Naive B cell (primary cell): ENCODE measurements around the gene VPS26B. TPM values are rescaled to one million over a fixed set of nuclear protein-coding genes. Genes with fewer than 3 reads are reported as not detected.
A peak's percentile ranks its signal among the peaks of the same experiment; 100 is the strongest.

ENCODE experiments used
- ATAC-seq, 2 donors: fragments of 150-1000 bp; cut with Tn5 transposase; 2 replicates each; pipeline ENCODE4 v1.10.0; 2021; ENCODE audit warnings: low read depth in 2 of 2, mild to moderate bottlenecking in 2 of 2, moderate library complexity in 2 of 2
- DNase-seq: peaks from one replicate; pipeline ENCODE4 v3.0.0; 2022
- H3K27ac Mint-ChIP-seq, 6 donors: one replicate each; pipeline ENCODE4 v1.8.0; 2020 to 2022; ENCODE audit warnings: mild to moderate bottlenecking in 6 of 6, mixed read lengths in 6 of 6, moderate library complexity in 5 of 6, inconsistent platforms in 2 of 6
- H3K27me3 Mint-ChIP-seq, 3 donors: one replicate each; pipeline ENCODE4 v1.8.0; 2021 to 2022; ENCODE audit warnings: mixed read lengths in 3 of 3, mild to moderate bottlenecking in 1 of 3
- H3K36me3 Mint-ChIP-seq, 2 donors: one replicate each; pipeline ENCODE4 v1.8.0; 2020 to 2022; ENCODE audit warnings: mixed read lengths in 2 of 2, inconsistent platforms in 1 of 2, mild to moderate bottlenecking in 1 of 2
- H3K4me1 Mint-ChIP-seq, 3 donors: one replicate each; pipeline ENCODE4 v1.8.0; 2020 to 2022; ENCODE audit warnings: mixed read lengths in 3 of 3, inconsistent platforms in 1 of 3, mild to moderate bottlenecking in 1 of 3, moderate library complexity in 1 of 3
- H3K4me3 Mint-ChIP-seq, 8 donors: one replicate each; pipeline ENCODE4 v1.8.0; 2020 to 2022; ENCODE audit warnings: mild to moderate bottlenecking in 8 of 8, mixed read lengths in 8 of 8, moderate library complexity in 8 of 8, inconsistent platforms in 2 of 8
- H3K9me3 Mint-ChIP-seq, 7 donors: one replicate each; pipeline ENCODE4 v1.8.0; 2020 to 2022; ENCODE audit warnings: mixed read lengths in 7 of 7, mild to moderate bottlenecking in 5 of 7, inconsistent platforms in 2 of 7, moderate library complexity in 1 of 7
- polyA plus RNA-seq, 6 donors: library from polyadenylated mRNA; unstranded; fragments of 300-500 nt; fragmentation: Illumina TruSeq; gene quantifications; one replicate each; pipeline ENCODE4 v1.2.3, GENCODE V29; 2021; ENCODE audit warnings: low read depth in 6 of 6

VPS26B gene
- polyA plus RNA-seq, 6 donors from 2014 or later = 12.1 to 18.2 (median 14.7) TPM

- DNase-seq (no peak), ATAC-seq (no peak)
- H3K9me3 Mint-ChIP-seq = no peaks in the 10 kb centered on the region
- H3K27me3 Mint-ChIP-seq = peaks cover 0 to 7% (median 0%) of the 10 kb centered on the region in 3 donors
- no peaks in the 10 kb centered on the region for H3K4me1 Mint-ChIP-seq
- H3K27ac Mint-ChIP-seq = no peak overlapping the region
- H3K36me3 Mint-ChIP-seq = peaks cover 17 to 30% of the 10 kb centered on the region in 2 donors
- H3K4me3 Mint-ChIP-seq = no peak overlapping the region
These were observed 14.5 kb downstream of the VPS26B start for GRCh38 chr11:134238956-134239355.

DNA sequence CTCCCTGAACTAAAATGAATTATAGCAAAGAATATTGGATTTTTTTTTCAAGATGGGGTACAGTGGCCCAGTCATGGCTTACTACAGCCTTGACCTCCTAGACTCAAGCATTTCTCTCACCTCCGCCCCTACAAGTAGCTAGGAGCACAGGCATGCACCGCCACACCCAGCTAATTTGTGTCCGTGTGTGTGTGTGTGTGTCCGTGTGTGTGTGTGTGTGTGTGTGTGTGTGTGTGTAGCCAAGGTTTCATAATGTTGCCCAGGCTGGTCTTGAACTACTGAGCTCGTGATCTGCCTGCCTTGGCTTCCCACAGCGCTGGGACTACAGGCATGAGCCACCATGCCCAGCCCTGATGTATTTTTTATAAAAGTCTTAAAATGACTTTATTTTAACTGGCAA is 16.1 kb downstream of the VPS26B start:
- Mint-ChIP-seq H3K27ac (no peak overlapping the region), H3K27me3 (no peaks in the 10 kb centered on the region), H3K4me1 (peaks cover 0 to 6% (median 4%) of the 10 kb centered on the region in 3 donors), H3K9me3 (no peaks in the 10 kb centered on the region), H3K4me3 (no peak overlapping the region), H3K36me3 (peaks cover 14 to 30% of the 10 kb centered on the region in 2 donors)
- ATAC-seq (no peak), DNase-seq (no peak)

DNA sequence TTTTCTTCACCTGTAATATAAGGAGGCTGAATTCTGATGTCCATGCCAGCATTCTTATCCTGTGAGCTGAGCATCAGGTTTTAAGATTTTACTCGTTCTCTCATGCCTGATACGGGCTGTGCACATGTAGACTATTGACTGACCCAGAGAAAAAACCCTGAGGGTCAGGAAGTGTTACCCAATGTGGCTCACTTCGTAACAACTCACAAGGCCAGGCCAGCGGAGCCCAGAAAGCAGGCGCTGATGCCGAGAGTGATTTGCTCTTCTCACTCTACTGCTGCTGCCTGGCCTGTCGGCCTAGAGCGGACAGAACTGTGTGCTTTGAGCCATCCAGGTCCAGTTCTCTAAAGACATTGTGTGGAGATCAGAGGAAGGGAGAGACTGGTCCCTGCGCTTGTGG is 17.9 kb downstream of the VPS26B start:
- H3K36me3 Mint-ChIP-seq = peaks cover 21 to 29% of the 10 kb centered on the region in 2 donors
- ATAC-seq = no peak

GRCh38 chr11:134243913-134244312 is 19.4 kb downstream of the VPS26B start:
- Mint-ChIP-seq H3K36me3 (peaks cover 28 to 32% of the 10 kb centered on the region in 2 donors), H3K27me3 (no peaks in the 10 kb centered on the region), H3K27ac (peak overlapping the region in 1 of 6 donors; percentile 42), H3K4me3 (no peak overlapping the region), H3K4me1 (peaks cover 0 to 6% (median 4%) of the 10 kb centered on the region in 3 donors), H3K9me3 (no peaks in the 10 kb centered on the region)
- ATAC-seq = no peak
- no peak for DNase-seq

More for the DNA sequence above, 17.9 kb downstream of the VPS26B start:
- no peak overlapping the region for H3K4me3 Mint-ChIP-seq
- H3K4me1 Mint-ChIP-seq = peaks cover 0 to 6% (median 4%) of the 10 kb centered on the region in 3 donors
- H3K9me3 Mint-ChIP-seq = no peaks in the 10 kb centered on the region
- H3K27ac Mint-ChIP-seq = peak overlapping the region in 1 of 6 donors; percentile 57
- DNase-seq = no peak
- H3K27me3 Mint-ChIP-seq = no peaks in the 10 kb centered on the region

DNA sequence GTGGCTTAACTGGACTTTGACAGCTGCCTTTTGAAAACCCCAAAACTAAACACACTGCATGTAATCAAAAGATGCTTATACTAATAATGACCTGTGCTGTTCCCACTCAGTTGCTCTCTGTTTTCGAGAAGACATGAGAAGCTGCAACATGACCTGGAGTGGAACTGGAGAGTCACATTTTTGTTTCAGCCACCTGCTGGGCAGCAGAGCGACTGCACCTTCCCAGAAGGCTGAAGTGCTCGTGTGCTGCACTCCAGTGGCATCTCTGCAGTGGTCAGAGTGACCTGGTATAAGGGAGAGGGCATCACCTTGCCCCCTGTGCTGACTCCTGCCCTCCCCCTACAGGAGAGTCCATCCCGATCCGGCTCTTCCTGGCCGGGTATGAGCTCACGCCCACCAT is 20.1 kb downstream of the VPS26B start:
- DNase-seq = no peak
- no peak overlapping the region for H3K27ac Mint-ChIP-seq
- peaks cover 28 to 31% of the 10 kb centered on the region in 2 donors for H3K36me3 Mint-ChIP-seq
- peak; percentile 71 to 87 for ATAC-seq
- H3K4me3 Mint-ChIP-seq = no peak overlapping the region
- H3K9me3 Mint-ChIP-seq = no peaks in the 10 kb centered on the region
- H3K27me3 Mint-ChIP-seq = no peaks in the 10 kb centered on the region
- peaks cover 0 to 6% (median 4%) of the 10 kb centered on the region in 3 donors for H3K4me1 Mint-ChIP-seq

GRCh38 chr11:134245434-134245833 is 21.0 kb downstream of the VPS26B start:
- Mint-ChIP-seq H3K4me3 (no peak overlapping the region), H3K9me3 (no peaks in the 10 kb centered on the region), H3K4me1 (peaks cover 0 to 6% (median 4%) of the 10 kb centered on the region in 3 donors), H3K36me3 (peaks cover 23 to 31% of the 10 kb centered on the region in 2 donors), H3K27ac (no peak overlapping the region), H3K27me3 (no peaks in the 10 kb centered on the region)
- ATAC-seq (no peak), DNase-seq (no peak)

DNA sequence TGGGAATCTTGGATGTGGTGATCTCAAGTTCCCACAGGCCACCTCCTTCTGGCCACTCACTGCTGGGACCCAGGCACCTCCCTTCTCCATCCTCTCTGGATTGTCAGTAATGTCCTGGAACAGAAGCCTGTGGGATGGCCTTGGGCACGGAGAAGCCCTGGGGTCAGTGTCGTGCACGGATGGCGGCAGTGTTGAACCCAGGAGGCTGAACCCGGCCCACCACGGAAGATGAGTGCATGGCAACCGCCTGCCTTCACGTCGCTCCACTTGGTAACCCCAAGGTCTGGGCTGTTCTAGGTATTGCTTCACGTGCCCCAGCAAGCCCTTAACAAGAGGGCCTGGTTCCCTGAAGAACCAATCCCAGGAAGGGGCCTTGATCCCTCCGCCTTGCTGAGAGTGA is 21.6 kb downstream of the VPS26B start:
- no peak for DNase-seq
- no peak for ATAC-seq
- H3K4me3 Mint-ChIP-seq = no peak overlapping the region
- H3K9me3 Mint-ChIP-seq = no peaks in the 10 kb centered on the region
- no peak overlapping the region for H3K27ac Mint-ChIP-seq
- peaks cover 23 to 31% of the 10 kb centered on the region in 2 donors for H3K36me3 Mint-ChIP-seq
- no peaks in the 10 kb centered on the region for H3K27me3 Mint-ChIP-seq
- peaks cover 0 to 6% (median 4%) of the 10 kb centered on the region in 3 donors for H3K4me1 Mint-ChIP-seq

DNA sequence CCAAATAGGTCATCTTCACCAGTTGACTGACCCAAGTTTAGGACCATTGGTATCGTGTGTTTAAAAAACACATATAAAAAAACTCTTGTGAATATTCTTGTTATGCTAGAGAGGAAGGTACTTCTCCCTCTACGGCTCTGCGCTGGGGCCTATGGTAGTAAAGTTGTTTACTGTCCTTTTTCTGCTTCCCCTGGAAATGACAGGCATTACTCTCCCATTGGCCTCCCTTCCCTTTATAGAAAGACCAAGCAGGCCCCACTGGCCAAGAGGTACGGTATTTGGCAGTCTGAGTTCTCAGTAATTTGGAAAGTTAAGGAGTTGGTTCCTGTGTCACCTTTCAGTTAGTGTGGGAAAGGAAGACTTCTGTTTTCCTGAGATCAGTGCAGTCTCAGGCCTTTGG is 22.2 kb downstream of the VPS26B start:
- Mint-ChIP-seq H3K4me1 (peaks cover 0 to 6% (median 4%) of the 10 kb centered on the region in 3 donors), H3K36me3 (peaks cover 23 to 31% of the 10 kb centered on the region in 2 donors), H3K27ac (no peak overlapping the region), H3K27me3 (no peaks in the 10 kb centered on the region), H3K9me3 (no peaks in the 10 kb centered on the region), H3K4me3 (peak overlapping the region in 1 of 8 donors; percentile 6)
- DNase-seq (no peak), ATAC-seq (no peak)

GRCh38 chr11:134248910-134249480 is 24.5 kb downstream of the VPS26B start:
- peak overlapping the region in 2 of 8 donors; percentile 2 to 56 for H3K4me3 Mint-ChIP-seq
- no peaks in the 10 kb centered on the region for H3K27me3 Mint-ChIP-seq
- H3K27ac Mint-ChIP-seq = no peak overlapping the region
- no peaks in the 10 kb centered on the region for H3K9me3 Mint-ChIP-seq
- no peak for ATAC-seq
- peaks cover 11 to 16% (median 15%) of the 10 kb centered on the region in 3 donors for H3K4me1 Mint-ChIP-seq
- no peak for DNase-seq
- peaks cover 23 to 31% of the 10 kb centered on the region in 2 donors for H3K36me3 Mint-ChIP-seq

DNA sequence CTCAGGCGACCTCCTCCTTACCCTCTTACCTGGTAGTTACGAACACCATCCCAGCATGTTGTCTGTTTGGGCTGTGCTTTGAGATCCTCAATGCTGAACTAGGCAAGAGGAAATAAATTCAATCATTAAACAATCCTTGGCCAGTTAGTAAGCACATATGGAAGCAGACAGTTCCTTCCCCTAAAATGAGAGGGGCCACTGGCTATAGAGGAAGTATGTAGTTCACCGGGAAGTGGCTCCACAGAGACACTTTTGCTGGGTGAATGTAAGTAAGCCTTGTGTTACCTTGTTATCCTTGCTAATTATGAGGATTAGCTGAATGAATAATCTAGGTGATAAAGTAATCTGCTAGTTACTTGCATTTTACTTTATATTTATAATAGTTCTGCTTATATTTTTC is 25.8 kb downstream of the VPS26B start:
- no peaks in the 10 kb centered on the region for H3K9me3 Mint-ChIP-seq
- H3K36me3 Mint-ChIP-seq = peaks cover 23 to 31% of the 10 kb centered on the region in 2 donors
- H3K27me3 Mint-ChIP-seq = no peaks in the 10 kb centered on the region
- no peak for DNase-seq
- no peak for ATAC-seq
- no peak overlapping the region for H3K27ac Mint-ChIP-seq
- no peak overlapping the region for H3K4me3 Mint-ChIP-seq
- peaks cover 11 to 20% (median 14%) of the 10 kb centered on the region in 3 donors for H3K4me1 Mint-ChIP-seq

DNA sequence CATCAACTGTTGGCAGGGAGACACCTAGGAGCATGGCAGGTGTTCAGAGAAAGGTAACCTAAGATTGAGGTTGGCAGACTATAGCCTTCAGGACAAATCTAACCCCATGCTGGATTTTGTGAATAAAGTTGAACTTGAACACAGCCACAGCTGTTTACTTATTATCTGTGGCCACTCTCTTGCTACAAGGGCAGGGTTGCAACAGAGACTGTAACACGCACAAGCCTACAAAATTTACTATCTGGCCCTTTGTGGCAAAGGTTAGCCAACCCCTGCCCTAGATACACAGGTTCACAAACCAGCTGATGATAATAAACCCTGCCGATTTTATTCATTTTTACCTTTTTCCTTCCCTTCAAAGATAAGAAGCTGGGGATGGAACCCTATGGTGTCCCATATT is 26.2 kb downstream of the VPS26B start:
- ATAC-seq = no peak
- Mint-ChIP-seq H3K36me3 (peaks cover 23 to 31% of the 10 kb centered on the region in 2 donors), H3K27me3 (no peaks in the 10 kb centered on the region), H3K4me1 (peaks cover 11 to 20% (median 14%) of the 10 kb centered on the region in 3 donors), H3K9me3 (no peaks in the 10 kb centered on the region), H3K27ac (no peak overlapping the region), H3K4me3 (no peak overlapping the region)
- no peak for DNase-seq

- DNase-seq (no peak), ATAC-seq (peak; percentile 3 to 8)
- peaks cover 12 to 18% of the 10 kb centered on the region in 2 donors for H3K36me3 Mint-ChIP-seq
- H3K27ac Mint-ChIP-seq = peak overlapping the region in 5 of 6 donors; percentile 8 to 89 (median 78)
- no peaks in the 10 kb centered on the region for H3K9me3 Mint-ChIP-seq
- H3K4me3 Mint-ChIP-seq = peak overlapping the region; percentile 94 to 99 (median 96)
- H3K4me1 Mint-ChIP-seq = peaks cover 13 to 20% (median 14%) of the 10 kb centered on the region in 3 donors
- no peaks in the 10 kb centered on the region for H3K27me3 Mint-ChIP-seq
These were observed 28.1 kb downstream of the VPS26B start for GRCh38 chr11:134252346-134253187.

DNA sequence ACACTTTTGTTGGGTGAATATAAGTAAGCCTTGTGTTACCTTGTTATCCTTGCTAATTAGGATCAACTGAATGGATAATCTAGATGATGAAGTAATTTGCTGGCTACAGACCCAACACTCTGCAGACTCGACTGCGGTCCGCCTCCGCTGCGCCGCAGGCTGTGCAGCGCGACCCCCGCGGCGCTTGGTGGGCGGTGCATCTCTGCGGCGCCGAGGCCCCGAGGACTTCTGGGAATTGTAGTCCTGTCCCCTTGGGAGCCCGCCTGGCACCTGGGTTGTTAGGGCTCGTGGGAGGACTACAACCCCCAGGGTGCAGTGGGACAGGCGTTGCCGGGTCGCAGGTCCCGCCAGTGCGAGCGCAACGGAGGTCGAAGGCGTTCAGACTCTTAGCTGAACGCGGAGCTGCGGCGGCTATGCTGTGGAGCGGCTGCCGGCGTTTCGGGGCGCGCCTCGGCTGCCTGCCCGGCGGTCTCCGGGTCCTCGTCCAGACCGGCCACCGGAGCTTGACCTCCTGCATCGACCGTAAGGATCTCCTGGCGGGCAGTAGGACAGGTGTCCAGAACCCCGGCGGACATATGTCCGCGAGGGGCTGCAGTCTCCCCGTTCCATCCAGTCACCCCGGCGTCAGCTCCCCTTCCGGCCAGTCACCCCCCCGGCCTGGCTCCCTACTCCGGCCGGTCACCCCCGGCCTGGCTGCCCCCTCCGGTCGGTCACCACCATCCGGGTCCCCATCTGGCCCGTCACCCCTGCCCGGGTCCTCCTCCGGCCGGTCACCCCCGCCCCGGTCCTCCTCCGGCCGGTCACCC is 28.9 kb downstream of the VPS26B start, which contains the start of the genes ACAD8 and THYN1:
TSS of gene ACAD8 (plus strand) at position 381 of the 806 bp plus-strand sequence. CDS start at position 414, 33 bp downstream.
TSS of gene THYN1 (minus strand) at position 165 of the 806 bp plus-strand sequence. CDS start 470 bp downstream, outside the sequence.
- Mint-ChIP-seq H3K9me3 (no peaks in the 10 kb centered on the region), H3K4me1 (peaks cover 13 to 20% (median 14%) of the 10 kb centered on the region in 3 donors), H3K36me3 (peaks cover 7 to 15% of the 10 kb centered on the region in 2 donors), H3K27ac (peak within 1 kb of the TSS in 5 of 6 donors; percentile 8 to 89 (median 78)), H3K27me3 (no peaks in the 10 kb centered on the region), H3K4me3 (peak within 1 kb of the TSS; percentile 94 to 99 (median 96))
- ATAC-seq = peak; percentile 99
- peak; percentile 95 for DNase-seq
